ENCODE measurements around the gene TBCD. TPM values are rescaled to one million over a fixed set of nuclear protein-coding genes. Genes with fewer than 3 reads are reported as not detected.

TBCD gene
- total and polyA plus RNA-seq, 2 experiments from 2014 or later = 19.3 to 33.8 TPM

GRCh38 chr17:82865274-82865673 lies 113.4 kb downstream of the TBCD start:
- Histone ChIP-seq H3K9ac (no peak overlapping the region), H3F3A (ENCODE audit: insufficient read depth) (0 out of 2 replicates have a peak, but pooled peaks cover 4% of the 10 kb centered on the region), H3K27ac (no peak overlapping the region), H3K4me3 (no peak overlapping the region), H4K20me1 (ENCODE audit: insufficient read depth) (no peaks in the 10 kb centered on the region), H3K4me2 (ENCODE audit: unreplicated experiment) (no peak overlapping the region), H3K27me3 (replicated peaks; ENCODE audit: insufficient read depth) (no peaks in the 10 kb centered on the region), H3K9me3 (ENCODE audit: low read depth) (no peaks in the 10 kb centered on the region), H3K36me3 (ENCODE audit: low read depth) (no peaks in the 10 kb centered on the region), H3K79me2 (ENCODE audit: insufficient read depth) (no peaks in the 10 kb centered on the region), H3K4me1 (ENCODE audit: insufficient read depth) (peaks cover 16% of the 10 kb centered on the region), H3K9me2 (ENCODE audit: insufficient read depth) (no peaks in the 10 kb centered on the region), H2AFZ (no peak overlapping the region)
- 88% methylated on average over 14 to 23 of the region's 23 CpGs for WGBS, 2 experiments (ENCODE audit: low coverage in 1 of 2, low lambda C conversion rate in 2 of 2, missing lambda C conversion rate in 2 of 2)
- TF ChIP-seq EZH2 (IDR thresholded peaks at IDR 0.05; ENCODE audit: insufficient read depth, poor library complexity, severe bottlenecking) (no peak), EZH2phosphoT487 (IDR thresholded peaks at IDR 0.05; ENCODE audit: insufficient read depth, low read depth) (no peak)
- no peak for DNase-seq
- in situ Hi-C loops (cut with MboI) = no loop called here

- peaks cover 16% of the 10 kb centered on the region for H3K4me1 ChIP-seq (ENCODE audit: insufficient read depth)
- peak overlapping the region; percentile 55 for H3K9ac ChIP-seq
- H3K9me3 ChIP-seq (ENCODE audit: low read depth) = no peaks in the 10 kb centered on the region
- no peaks in the 10 kb centered on the region for H3K79me2 ChIP-seq (ENCODE audit: insufficient read depth)
- 0 out of 2 replicates have a peak, but pooled peaks cover 4% of the 10 kb centered on the region for H3F3A ChIP-seq (ENCODE audit: insufficient read depth)
- H3K4me3 ChIP-seq = no peak overlapping the region
- no peaks in the 10 kb centered on the region for H3K9me2 ChIP-seq (ENCODE audit: insufficient read depth)
- DNase-seq = no peak
- H3K36me3 ChIP-seq (ENCODE audit: low read depth) = no peaks in the 10 kb centered on the region
- WGBS, 2 experiments (ENCODE audit: low coverage in 1 of 2, low lambda C conversion rate in 2 of 2, missing lambda C conversion rate in 2 of 2) = 91 to 92% methylated on average over 9 of the region's 9 CpGs
- H3K27me3 ChIP-seq (replicated peaks; ENCODE audit: insufficient read depth) = no peaks in the 10 kb centered on the region
- no peaks in the 10 kb centered on the region for H4K20me1 ChIP-seq (ENCODE audit: insufficient read depth)
- no peak overlapping the region for H3K4me2 ChIP-seq (ENCODE audit: unreplicated experiment)
- H3K27ac ChIP-seq = no peak overlapping the region
- TF ChIP-seq EZH2 (IDR thresholded peaks at IDR 0.05; ENCODE audit: insufficient read depth, poor library complexity, severe bottlenecking) (no peak), EZH2phosphoT487 (IDR thresholded peaks at IDR 0.05; ENCODE audit: insufficient read depth, low read depth) (no peak)
- no peak overlapping the region for H2AFZ ChIP-seq
- in situ Hi-C loops (cut with MboI) = no loop called here
Observed at GRCh38 chr17:82865774-82866395, 114.0 kb downstream of the TBCD start.

GRCh38 chr17:82866590-82867191 lies 114.8 kb downstream of the TBCD start:
- Histone ChIP-seq H3K27me3 (replicated peaks; ENCODE audit: insufficient read depth) (no peaks in the 10 kb centered on the region), H3K9me3 (ENCODE audit: low read depth) (no peaks in the 10 kb centered on the region), H3K9me2 (ENCODE audit: insufficient read depth) (no peaks in the 10 kb centered on the region), H3K4me1 (ENCODE audit: insufficient read depth) (peaks cover 16% of the 10 kb centered on the region), H2AFZ (no peak overlapping the region), H3F3A (ENCODE audit: insufficient read depth) (0 out of 2 replicates have a peak, but pooled peaks cover 4% of the 10 kb centered on the region), H3K4me2 (ENCODE audit: unreplicated experiment) (peak overlapping the region; percentile 10), H3K27ac (peak overlapping the region; percentile 66), H3K4me3 (no peak overlapping the region), H3K79me2 (ENCODE audit: insufficient read depth) (no peaks in the 10 kb centered on the region), H3K36me3 (ENCODE audit: low read depth) (no peaks in the 10 kb centered on the region), H4K20me1 (ENCODE audit: insufficient read depth) (no peaks in the 10 kb centered on the region), H3K9ac (peak overlapping the region; percentile 55)
- in situ Hi-C loops (cut with MboI) = no loop called here
- peak; percentile 91 for DNase-seq
- WGBS, 2 experiments (ENCODE audit: low coverage in 1 of 2, low lambda C conversion rate in 2 of 2, missing lambda C conversion rate in 2 of 2) = 28 to 45% methylated on average over 9 to 11 of the region's 11 CpGs
- TF ChIP-seq EZH2phosphoT487 (IDR thresholded peaks at IDR 0.05; ENCODE audit: insufficient read depth, low read depth) = no peak
- TF ChIP-seq EZH2 (IDR thresholded peaks at IDR 0.05; ENCODE audit: insufficient read depth, poor library complexity, severe bottlenecking) = no peak

GRCh38 chr17:82867763-82868325 lies 116.0 kb downstream of the TBCD start:
- WGBS, 2 experiments (ENCODE audit: low coverage in 1 of 2, low lambda C conversion rate in 2 of 2, missing lambda C conversion rate in 2 of 2) = 90 to 96% methylated on average over 18 of the region's 18 CpGs
- Histone ChIP-seq H3K9ac (no peak overlapping the region), H3K4me1 (ENCODE audit: insufficient read depth) (peaks cover 16% of the 10 kb centered on the region)

More at GRCh38 chr17:82867763-82868325, 116.0 kb downstream of the TBCD start:
- Histone ChIP-seq H3K79me2 (ENCODE audit: insufficient read depth) (no peaks in the 10 kb centered on the region), H2AFZ (no peak overlapping the region), H3K4me2 (ENCODE audit: unreplicated experiment) (no peak overlapping the region), H3K27me3 (replicated peaks; ENCODE audit: insufficient read depth) (no peaks in the 10 kb centered on the region), H3K9me2 (ENCODE audit: insufficient read depth) (no peaks in the 10 kb centered on the region), H3K27ac (no peak overlapping the region), H3K4me3 (no peak overlapping the region), H3F3A (ENCODE audit: insufficient read depth) (0 out of 2 replicates have a peak, but pooled peaks cover 4% of the 10 kb centered on the region), H4K20me1 (ENCODE audit: insufficient read depth) (no peaks in the 10 kb centered on the region), H3K9me3 (ENCODE audit: low read depth) (no peaks in the 10 kb centered on the region), H3K36me3 (ENCODE audit: low read depth) (no peaks in the 10 kb centered on the region)
- no peak for DNase-seq
- no peak for TF ChIP-seq EZH2phosphoT487 (IDR thresholded peaks at IDR 0.05; ENCODE audit: insufficient read depth, low read depth)
- no peak for TF ChIP-seq EZH2 (IDR thresholded peaks at IDR 0.05; ENCODE audit: insufficient read depth, poor library complexity, severe bottlenecking)
- in situ Hi-C loops (cut with MboI) = no loop called here
